ENCODE results near the gene F2R. TPM values are rescaled to one million over a fixed set of nuclear protein-coding genes. Genes with fewer than 3 reads are reported as not detected.

F2R gene
- total and polyA plus RNA-seq, 2 of the 4 experiments (the other 2 are of a cell fraction) = 85.7 to 147 TPM

DNA sequence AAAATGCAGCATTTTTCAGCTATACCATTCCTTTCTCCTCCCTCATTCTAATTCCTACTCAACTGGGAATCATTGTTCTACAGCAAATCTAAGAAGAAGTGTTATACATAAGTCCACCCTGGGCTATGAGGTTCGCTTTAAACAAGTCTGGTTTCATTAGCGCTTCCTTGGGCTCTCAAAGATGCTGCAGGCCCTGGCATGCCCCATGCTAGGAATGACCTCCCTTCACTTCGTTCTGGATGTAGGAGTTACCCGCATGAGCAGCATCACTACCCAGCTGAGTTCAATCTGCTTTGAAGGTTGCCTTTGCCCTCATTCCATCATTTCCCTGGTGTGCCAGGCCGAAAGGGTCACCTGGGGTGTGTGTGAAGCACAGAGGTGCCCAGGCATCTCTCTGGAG, 35.4 kb downstream of the F2R start:
- intact Hi-C loops (cut with micrococcal nuclease) = no loop called here
- Histone ChIP-seq H2BK120ac (ENCODE audit: low read depth, low read length) (no peak overlapping the region), H2BK5ac (ENCODE audit: low read depth, low read length, poor library complexity, severe bottlenecking) (no peak overlapping the region), H3K4me2 (ENCODE audit: low read depth, low read length) (no peak overlapping the region), H3K9me1 (ENCODE audit: insufficient read depth, low read length) (no peaks in the 10 kb centered on the region; the same call in 1 of the 2 replicates), H3K79me1 (ENCODE audit: low read depth in 1 of 2, low read length in 2 of 2) (no peaks in the 10 kb centered on the region), H4K8ac (ENCODE audit: low read depth in 2 of 2, low read length in 2 of 2) (no peak overlapping the region), H3K14ac (replicated peaks; ENCODE audit: low read depth, low read length) (no peak overlapping the region), H4K5ac (ENCODE audit: low read depth, low read length) (no peak overlapping the region), H3K4me3 (ENCODE audit: insufficient read depth, low read depth, low read length) (no peak overlapping the region), H4K91ac (ENCODE audit: insufficient read depth, low read depth, low read length) (no peak overlapping the region; the same call in 1 of the 2 replicates), H2AK5ac (ENCODE audit: low read depth, low read length) (no peak overlapping the region), H2BK15ac (ENCODE audit: low read depth, low read length) (no peak overlapping the region), H3K9ac (ENCODE audit: low read depth, low read length) (no peak overlapping the region), H3K27me3 (ENCODE audit: control insufficient read depth, insufficient read depth, low read length) (no peaks in the 10 kb centered on the region), H3K23ac (ENCODE audit: low read depth, low read length) (no peak overlapping the region), H2AFZ (replicated peaks; ENCODE audit: low read length, poor library complexity) (no peak overlapping the region), H2BK20ac (ENCODE audit: low read depth, low read length) (no peak overlapping the region), H3K56ac (ENCODE audit: extremely low read depth, insufficient read depth, low read length) (no peak overlapping the region), H3K4ac (ENCODE audit: low read depth, low read length) (no peak overlapping the region), H4K20me1 (ENCODE audit: insufficient read depth, low read length) (no peaks in the 10 kb centered on the region), H3K18ac (ENCODE audit: low read depth, low read length) (no peak overlapping the region), H3K27ac (ENCODE audit: insufficient read depth, low read length) (no peak overlapping the region), H3K36me3 (ENCODE audit: control insufficient read depth, insufficient read depth, low read length) (no peaks in the 10 kb centered on the region), H3K9me3 (ENCODE audit: control insufficient read depth, insufficient read depth, low read length) (no peaks in the 10 kb centered on the region), H3K4me1 (ENCODE audit: control insufficient read depth, insufficient read depth, low read length) (no peaks in the 10 kb centered on the region), H2AK9ac (replicated peaks; ENCODE audit: low read depth, low read length, poor library complexity) (no peak overlapping the region)
- ChIA-PET POLR2A (ENCODE audit: unreplicated experiment) (no interaction called here), CTCF (no interaction called here)
- no peak for ATAC-seq (ENCODE audit: low read depth)
- BruUV-seq (replicated peaks) = no TSS peak
- no peak for TF ChIP-seq BHLHE40 (IDR thresholded peaks at IDR 0.05; ENCODE audit: low read depth, low read length)
- TF ChIP-seq, protein P1, sequence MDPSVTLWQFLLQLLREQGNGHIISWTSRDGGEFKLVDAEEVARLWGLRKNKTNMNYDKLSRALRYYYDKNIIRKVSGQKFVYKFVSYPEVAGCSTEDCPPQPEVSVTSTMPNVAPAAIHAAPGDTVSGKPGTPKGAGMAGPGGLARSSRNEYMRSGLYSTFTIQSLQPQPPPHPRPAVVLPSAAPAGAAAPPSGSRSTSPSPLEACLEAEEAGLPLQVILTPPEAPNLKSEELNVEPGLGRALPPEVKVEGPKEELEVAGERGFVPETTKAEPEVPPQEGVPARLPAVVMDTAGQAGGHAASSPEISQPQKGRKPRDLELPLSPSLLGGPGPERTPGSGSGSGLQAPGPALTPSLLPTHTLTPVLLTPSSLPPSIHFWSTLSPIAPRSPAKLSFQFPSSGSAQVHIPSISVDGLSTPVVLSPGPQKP (IDR thresholded peaks at IDR 0.05; ENCODE audit: borderline replicate concordance, low read depth, low read length) = no peak
- TF ChIP-seq CHD1 (IDR thresholded peaks at IDR 0.05; ENCODE audit: low read depth, low read length) = no peak
- no peak for TF ChIP-seq MAZ (IDR thresholded peaks at IDR 0.05; ENCODE audit: borderline replicate concordance, low read depth, low read length)
- no peak for TF ChIP-seq RFX5 (IDR thresholded peaks at IDR 0.05; ENCODE audit: low read depth, low read length)
- TF ChIP-seq POLR2A (IDR thresholded peaks at IDR 0.05; ENCODE audit: low read depth, low read length) = no peak
- TF ChIP-seq, protein P2, sequence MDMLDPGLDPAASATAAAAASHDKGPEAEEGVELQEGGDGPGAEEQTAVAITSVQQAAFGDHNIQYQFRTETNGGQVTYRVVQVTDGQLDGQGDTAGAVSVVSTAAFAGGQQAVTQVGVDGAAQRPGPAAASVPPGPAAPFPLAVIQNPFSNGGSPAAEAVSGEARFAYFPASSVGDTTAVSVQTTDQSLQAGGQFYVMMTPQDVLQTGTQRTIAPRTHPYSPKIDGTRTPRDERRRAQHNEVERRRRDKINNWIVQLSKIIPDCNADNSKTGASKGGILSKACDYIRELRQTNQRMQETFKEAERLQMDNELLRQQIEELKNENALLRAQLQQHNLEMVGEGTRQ (IDR thresholded peaks at IDR 0.05; ENCODE audit: low read depth, low read length) = no peak
- TF ChIP-seq RCOR1 (IDR thresholded peaks at IDR 0.05; ENCODE audit: insufficient replicate concordance, low read length) = no peak
- no peak for TF ChIP-seq SMC3 (IDR thresholded peaks at IDR 0.05; ENCODE audit: low read depth, low read length)
- no peak for TF ChIP-seq MXI1 (IDR thresholded peaks at IDR 0.05; ENCODE audit: borderline replicate concordance, low read depth, low read length)
- no peak for TF ChIP-seq FOS (IDR thresholded peaks at IDR 0.05; ENCODE audit: low read depth, low read length)
- no peak for TF ChIP-seq RAD21 (IDR thresholded peaks at IDR 0.05; ENCODE audit: low read length)
- TF ChIP-seq MAFK (IDR thresholded peaks at IDR 0.05; ENCODE audit: low read depth, low read length) = no peak
- TF ChIP-seq CEBPB (IDR thresholded peaks at IDR 0.05; ENCODE audit: low read depth, low read length) = no peak
- TF ChIP-seq, protein P3, sequence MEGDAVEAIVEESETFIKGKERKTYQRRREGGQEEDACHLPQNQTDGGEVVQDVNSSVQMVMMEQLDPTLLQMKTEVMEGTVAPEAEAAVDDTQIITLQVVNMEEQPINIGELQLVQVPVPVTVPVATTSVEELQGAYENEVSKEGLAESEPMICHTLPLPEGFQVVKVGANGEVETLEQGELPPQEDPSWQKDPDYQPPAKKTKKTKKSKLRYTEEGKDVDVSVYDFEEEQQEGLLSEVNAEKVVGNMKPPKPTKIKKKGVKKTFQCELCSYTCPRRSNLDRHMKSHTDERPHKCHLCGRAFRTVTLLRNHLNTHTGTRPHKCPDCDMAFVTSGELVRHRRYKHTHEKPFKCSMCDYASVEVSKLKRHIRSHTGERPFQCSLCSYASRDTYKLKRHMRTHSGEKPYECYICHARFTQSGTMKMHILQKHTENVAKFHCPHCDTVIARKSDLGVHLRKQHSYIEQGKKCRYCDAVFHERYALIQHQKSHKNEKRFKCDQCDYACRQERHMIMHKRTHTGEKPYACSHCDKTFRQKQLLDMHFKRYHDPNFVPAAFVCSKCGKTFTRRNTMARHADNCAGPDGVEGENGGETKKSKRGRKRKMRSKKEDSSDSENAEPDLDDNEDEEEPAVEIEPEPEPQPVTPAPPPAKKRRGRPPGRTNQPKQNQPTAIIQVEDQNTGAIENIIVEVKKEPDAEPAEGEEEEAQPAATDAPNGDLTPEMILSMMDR (conservative IDR thresholded peaks at IDR 0.05; ENCODE audit: low read depth, low read length) = no peak
- no peak for TF ChIP-seq NFE2L2 (IDR thresholded peaks at IDR 0.05; ENCODE audit: low read depth, low read length)
- dilution Hi-C loops (cut with HindIII; ENCODE audit: low sequenced_read_pairs, unreplicated experiment) = no loop called here
- no peak for DNase-seq
- in situ Hi-C loops (cut with MboI; ENCODE audit: low sequenced_read_pairs) = no loop called here
- WGBS, 2 experiments (ENCODE audit: extremely low coverage in 2 of 2, insufficient read length in 1 of 2) = 92% methylated on average over 2 of the region's 5 CpGs; no CpG with 5 or more reads in 1 of the 2 experiments

All from IMR-90 (cell line).